ENCODE data around the gene NDUFB8.

- no peak for TF ChIP-seq EZH2phosphoT487 (IDR thresholded peaks at IDR 0.05; ENCODE audit: borderline replicate concordance, low read length)
- TF ChIP-seq CTCF (conservative IDR thresholded peaks at IDR 0.05; ENCODE audit: low read depth, low read length) = no peak
- no peak for TF ChIP-seq EZH2 (IDR thresholded peaks at IDR 0.05; ENCODE audit: low read length, unreplicated experiment)
Observed at GRCh38 chr10:100567826-100568225, 38.2 kb upstream of the NDUFB8 start.

Measured in PC-3 (cell line).